Thyroid gland (tissue), 4 donors: Measurements from ENCODE around the gene ZNF423.

ENCODE experiments used
- CTCF ChIP-seq, 6 experiments: fragments of 200-600 bp in 3 of 6; fragments of 450-650 bp in 3 of 6; sonication (generic) in 3 of 6; IDR thresholded peaks; one replicate each; pipeline ENCODE4 v1.5.1; 2016 to 2019; ENCODE audit warnings: antibody characterized with exemption in 6 of 6, mild to moderate bottlenecking in 2 of 6, inconsistent platforms in 1 of 6, moderate library complexity in 1 of 6
- POLR2A ChIP-seq, 2 donors: fragments of 450-650 bp; IDR thresholded peaks; one replicate each; pipeline ENCODE4 v1.6.1; 2017; ENCODE audit warnings: antibody characterized with exemption in 2 of 2, mild to moderate bottlenecking in 2 of 2, moderate library complexity in 1 of 2

DNA sequence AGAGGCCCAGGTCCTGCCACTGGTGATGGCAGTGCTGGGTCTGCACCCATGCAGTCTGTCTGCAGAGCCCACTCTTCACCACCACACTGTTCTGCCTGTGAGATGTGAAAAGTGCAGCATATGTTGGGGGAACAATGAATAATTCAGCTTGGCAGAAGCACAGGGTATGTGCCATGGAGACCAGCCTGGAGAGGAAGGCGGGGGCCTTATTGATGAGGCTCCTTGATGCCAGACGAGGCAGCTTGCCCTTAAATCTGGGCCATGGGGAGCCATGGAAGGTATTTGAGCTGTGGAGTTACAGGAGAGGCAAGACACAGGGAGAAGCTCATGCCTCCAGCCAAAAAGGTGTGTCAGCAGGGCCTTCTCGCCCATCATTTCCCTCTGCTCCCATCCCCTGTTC lies 357.6 kb downstream of the ZNF423 start:
- no peak for TF ChIP-seq CTCF (IDR thresholded peaks at IDR 0.05)
- no peak for TF ChIP-seq POLR2A (IDR thresholded peaks at IDR 0.05)
